BE2C (cell line): ENCODE results near the gene KIF6.
A peak's percentile ranks its signal among the peaks of the same experiment; 100 is the strongest.

Experiments
- DNase-seq: peaks from one replicate; pipeline ENCODE4 v3.0.0-alpha.2; 2020
- H3K27me3 ChIP-seq: fragments of 250-450 bp; sonication (Bioruptor Pico); 2 replicates; pipeline ENCODE4 v1.5.1; 2020; ENCODE audit warnings: mild to moderate bottlenecking
- H3K36me3 ChIP-seq: fragments of 250-450 bp; sonication (Bioruptor Pico); 2 replicates; pipeline ENCODE4 v1.5.1; 2020; ENCODE audit warnings: mild to moderate bottlenecking
- H3K4me1 ChIP-seq: fragments of 250-450 bp; sonication (Bioruptor Pico); 2 replicates; pipeline ENCODE4 v1.5.1; 2020
- H3K4me3 ChIP-seq: 2 replicates; pipeline ENCODE4 v1.5.1; 2011; ENCODE audit warnings: low read depth, low read length
- H3K9me3 ChIP-seq: fragments of 250-450 bp; sonication (Bioruptor Pico); 2 replicates; pipeline ENCODE4 v1.5.1; 2020
- CTCF ChIP-seq: IDR thresholded peaks from 2 replicates; pipeline ENCODE4 v1.5.1; 2012; ENCODE audit warnings: mild to moderate bottlenecking, low read depth, low read length

The KIF6 gene

GRCh38 chr6:39310542-39310941 lies 414.7 kb downstream of the KIF6 start:
- H3K9me3 ChIP-seq = no peaks in the 10 kb centered on the region
- H3K4me1 ChIP-seq = no peaks in the 10 kb centered on the region
- peak; percentile 53 for DNase-seq
- H3K36me3 ChIP-seq = no peaks in the 10 kb centered on the region
- H3K27me3 ChIP-seq = peaks cover 36% of the 10 kb centered on the region
- no peak overlapping the region for H3K4me3 ChIP-seq
- no peak for TF ChIP-seq CTCF

- DNase-seq = peak; percentile 79
- no peaks in the 10 kb centered on the region for H3K36me3 ChIP-seq
- H3K27me3 ChIP-seq = peaks cover 32% of the 10 kb centered on the region
- no peak overlapping the region for H3K4me3 ChIP-seq
- no peaks in the 10 kb centered on the region for H3K4me1 ChIP-seq
- TF ChIP-seq CTCF = peak; percentile 92
- no peaks in the 10 kb centered on the region for H3K9me3 ChIP-seq
Observed at GRCh38 chr6:39309942-39310531, 415.2 kb downstream of the KIF6 start.

GRCh38 chr6:39307462-39307861 lies 417.7 kb downstream of the KIF6 start:
- no peak for DNase-seq
- Histone ChIP-seq H3K9me3 (no peaks in the 10 kb centered on the region), H3K27me3 (peaks cover 7% of the 10 kb centered on the region), H3K4me1 (no peaks in the 10 kb centered on the region), H3K36me3 (no peaks in the 10 kb centered on the region), H3K4me3 (no peak overlapping the region)
- no peak for TF ChIP-seq CTCF

GRCh38 chr6:39304951-39305350 lies 420.3 kb downstream of the KIF6 start:
- no peaks in the 10 kb centered on the region for H3K4me1 ChIP-seq
- H3K4me3 ChIP-seq = no peak overlapping the region
- no peak for DNase-seq
- H3K27me3 ChIP-seq = no peaks in the 10 kb centered on the region
- no peak for TF ChIP-seq CTCF
- H3K36me3 ChIP-seq = no peaks in the 10 kb centered on the region
- no peaks in the 10 kb centered on the region for H3K9me3 ChIP-seq

GRCh38 chr6:39303425-39304153 lies 421.6 kb downstream of the KIF6 start:
- no peaks in the 10 kb centered on the region for H3K36me3 ChIP-seq
- no peaks in the 10 kb centered on the region for H3K4me1 ChIP-seq
- H3K9me3 ChIP-seq = no peaks in the 10 kb centered on the region
- no peak for DNase-seq
- H3K27me3 ChIP-seq = peaks cover 8% of the 10 kb centered on the region
- no peak overlapping the region for H3K4me3 ChIP-seq
- no peak for TF ChIP-seq CTCF
